COLO668 (cell line): ENCODE data around the gene MPHOSPH9.

Source experiments
- DNase-seq: peaks from one replicate; lab custom pipeline; 2025; ENCODE audit not compliant: unreplicated experiment; lab: John Stamatoyannopoulos, UW

Gene MPHOSPH9

GRCh38 chr12:123105211-123105826 is 127.6 kb downstream of the MPHOSPH9 start:
- DNase-seq: peak; percentile 97

- DNase-seq: peak; percentile 33
Measured at GRCh38 chr12:123104809-123105208, 128.1 kb downstream of the MPHOSPH9 start.
